GM19372 (cell line): ENCODE measurements around the gene MBD4.
"Not testable (repeated sequence)": the region's sequence is repeated elsewhere in the genome, so short reads cannot be mapped to it uniquely, and the experiment has no call there.

Experiments
- ATAC-seq: cut with Tn5 transposase; IDR thresholded peaks from one replicate; pipeline ENCODE4 v1.9.1; 2021; ENCODE audit warnings: mild to moderate bottlenecking, low read depth, moderate library complexity; ENCODE audit not compliant: unreplicated experiment

The MBD4 gene

GRCh38 chr3:129387487-129387886, 52.3 kb downstream of the MBD4 start:
- no peak for ATAC-seq

DNA sequence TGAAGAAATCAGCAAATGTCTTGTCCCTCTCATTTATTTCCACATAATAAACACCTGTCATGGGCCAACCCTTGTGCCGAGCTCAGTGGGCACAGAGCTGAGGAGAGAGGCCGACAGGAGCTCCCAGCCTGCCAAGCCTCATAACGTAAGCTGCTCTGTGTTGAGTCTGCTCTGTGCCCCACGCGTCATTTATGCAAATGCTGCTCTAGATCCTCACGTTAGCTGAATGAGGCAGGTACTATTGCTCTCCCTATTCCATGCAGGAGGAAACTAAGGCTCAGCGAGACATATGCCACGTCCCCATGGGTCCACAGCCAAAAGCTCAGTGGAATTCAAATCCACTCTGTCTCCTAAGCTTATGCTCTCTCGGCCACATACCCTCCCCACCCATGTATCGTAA, 52.8 kb downstream of the MBD4 start:
- ATAC-seq: no peak

GRCh38 chr3:129385507-129385906, 54.2 kb downstream of the MBD4 start:
- not testable (repeated sequence) for ATAC-seq

DNA sequence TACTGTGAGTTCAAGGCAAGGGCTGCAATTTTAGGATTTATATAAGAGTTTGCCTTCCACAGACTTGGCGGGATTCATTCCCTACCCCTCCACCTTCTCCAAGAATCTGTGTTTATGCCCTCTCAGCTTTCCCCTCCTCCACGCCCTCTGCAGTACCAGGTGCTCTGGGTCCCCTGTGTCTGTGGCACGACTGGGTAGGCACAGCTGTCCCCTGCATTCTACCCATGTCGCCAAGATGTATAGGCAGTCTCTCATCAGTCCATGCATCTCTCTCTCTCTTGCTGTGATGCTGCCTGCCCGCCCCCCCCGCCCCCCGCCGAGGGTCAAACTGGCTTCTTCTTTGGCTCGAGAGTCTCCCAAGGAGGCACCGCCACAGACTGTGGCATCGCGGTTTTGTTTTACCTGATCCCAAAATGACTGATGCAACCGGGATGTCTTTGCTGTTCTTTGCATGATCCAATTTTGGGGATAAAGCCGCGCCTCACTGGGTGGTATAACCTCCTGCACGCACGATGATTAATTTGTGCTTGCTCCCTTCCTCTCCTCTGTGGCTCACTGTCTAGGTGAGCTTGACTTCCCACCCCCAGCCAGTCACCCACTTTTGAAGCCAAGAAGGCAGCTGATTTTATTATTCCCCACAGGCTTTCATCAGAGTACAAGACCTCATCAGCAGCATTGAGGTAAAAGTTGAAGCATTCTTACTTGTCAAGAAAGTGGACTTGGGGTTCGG, 55.0 kb downstream of the MBD4 start:
- no peak for ATAC-seq

GRCh38 chr3:129384103-129384502, 55.6 kb downstream of the MBD4 start:
- not testable (repeated sequence) for ATAC-seq

GRCh38 chr3:129383292-129383860, 56.4 kb downstream of the MBD4 start:
- ATAC-seq: peak; percentile 78

GRCh38 chr3:129382366-129382765, 57.4 kb downstream of the MBD4 start:
- ATAC-seq: no peak
